HG02840 (cell line): Measurements from ENCODE around the gene ERCC6L2.

Experiments used
- ATAC-seq: cut with Tn5 transposase; IDR thresholded peaks from one replicate; pipeline ENCODE4 v1.9.1; 2021; ENCODE audit warnings: mild to moderate bottlenecking, moderate library complexity, moderate number of reproducible peaks; ENCODE audit not compliant: unreplicated experiment, low FRiP score

Gene ERCC6L2

GRCh38 chr9:95970317-95970716 is 94.8 kb downstream of the ERCC6L2 start:
- ATAC-seq = no peak

- ATAC-seq = no peak
These were observed 96.3 kb downstream of the ERCC6L2 start for GRCh38 chr9:95971815-95972214.

GRCh38 chr9:95974389-95974788 is 98.9 kb downstream of the ERCC6L2 start:
- no peak for ATAC-seq

- ATAC-seq = no peak
These were observed 101.9 kb downstream of the ERCC6L2 start for GRCh38 chr9:95977371-95977770.

GRCh38 chr9:95978106-95978505 is 102.6 kb downstream of the ERCC6L2 start:
- ATAC-seq = no peak

- ATAC-seq = no peak
These were observed 104.0 kb downstream of the ERCC6L2 start for GRCh38 chr9:95979446-95979845.

- ATAC-seq = no peak
These were observed 105.0 kb downstream of the ERCC6L2 start for GRCh38 chr9:95980262-95981125.

GRCh38 chr9:95981761-95982390 is 106.4 kb downstream of the ERCC6L2 start:
- no peak for ATAC-seq

- ATAC-seq = no peak
These were observed 110.1 kb downstream of the ERCC6L2 start for GRCh38 chr9:95985440-95986055.

- ATAC-seq = no peak
These were observed 113.8 kb downstream of the ERCC6L2 start for GRCh38 chr9:95989297-95989696.

GRCh38 chr9:95991326-95991725 is 115.8 kb downstream of the ERCC6L2 start:
- no peak for ATAC-seq

- no peak for ATAC-seq
These were observed 117.0 kb downstream of the ERCC6L2 start for GRCh38 chr9:95992536-95992935.

GRCh38 chr9:95993337-95993736 is 117.8 kb downstream of the ERCC6L2 start:
- no peak for ATAC-seq

- no peak for ATAC-seq
These were observed 123.9 kb downstream of the ERCC6L2 start for GRCh38 chr9:95999390-95999789.

- no peak for ATAC-seq
These were observed 128.9 kb downstream of the ERCC6L2 start for GRCh38 chr9:96004379-96004778.

GRCh38 chr9:96006296-96006879 is 130.9 kb downstream of the ERCC6L2 start:
- ATAC-seq = no peak

GRCh38 chr9:96006961-96007360 is 131.5 kb downstream of the ERCC6L2 start:
- ATAC-seq = no peak

- no peak for ATAC-seq
These were observed 133.2 kb downstream of the ERCC6L2 start for GRCh38 chr9:96008502-96009222.

- no peak for ATAC-seq
These were observed 133.7 kb downstream of the ERCC6L2 start for GRCh38 chr9:96009223-96009602.

- no peak for ATAC-seq
These were observed 134.4 kb downstream of the ERCC6L2 start for GRCh38 chr9:96009690-96010472.
